ENCODE results near the gene DNAH14. TPM values are rescaled to one million over a fixed set of nuclear protein-coding genes. Genes with fewer than 3 reads are reported as not detected.

Gene DNAH14
- total RNA-seq, 3 donors from 2014 or later, result 6.1 to 38.6 (median 23.9) TPM

- H3K36me3 ChIP-seq, result no peaks in the 10 kb centered on the region
- intact Hi-C loops (cut with DNase I; ENCODE audit: low total_unique reads), result no loop called here
- H3K4me3 ChIP-seq, result no peak overlapping the region
- TF ChIP-seq POLR2A (IDR thresholded peaks at IDR 0.05) (no peak), CTCF (IDR thresholded peaks at IDR 0.05) (no peak), POLR2AphosphoS5 (IDR thresholded peaks at IDR 0.05) (no peak)
- H3K27me3 ChIP-seq, result no peaks in the 10 kb centered on the region
- H3K4me1 ChIP-seq, result no peaks in the 10 kb centered on the region
- DNase-seq (ENCODE audit: low spot score in 2 of 2), result no peak
- H3K9me3 ChIP-seq, result no peaks in the 10 kb centered on the region
- no peak overlapping the region for H3K27ac ChIP-seq
Measured at GRCh38 chr1:224898937-224899336, 30.5 kb upstream of the DNAH14 start.

GRCh38 chr1:224900062-224900630 is 29.3 kb upstream of the DNAH14 start:
- Histone ChIP-seq H3K9me3 (no peaks in the 10 kb centered on the region), H3K27me3 (no peaks in the 10 kb centered on the region), H3K4me1 (no peaks in the 10 kb centered on the region), H3K36me3 (no peaks in the 10 kb centered on the region), H3K27ac (no peak overlapping the region), H3K4me3 (no peak overlapping the region)
- intact Hi-C loops (cut with DNase I; ENCODE audit: low total_unique reads), result no loop called here
- no peak for TF ChIP-seq CTCF (IDR thresholded peaks at IDR 0.05)
- TF ChIP-seq POLR2AphosphoS5 (IDR thresholded peaks at IDR 0.05), result no peak
- no peak for TF ChIP-seq POLR2A (IDR thresholded peaks at IDR 0.05)
- DNase-seq (ENCODE audit: low spot score in 2 of 2), result no peak

GRCh38 chr1:224901087-224901810 is 28.2 kb upstream of the DNAH14 start:
- Histone ChIP-seq H3K36me3 (no peaks in the 10 kb centered on the region), H3K4me3 (no peak overlapping the region), H3K9me3 (no peaks in the 10 kb centered on the region), H3K27ac (no peak overlapping the region), H3K27me3 (no peaks in the 10 kb centered on the region), H3K4me1 (no peaks in the 10 kb centered on the region)
- intact Hi-C loops (cut with DNase I; ENCODE audit: low total_unique reads), result no loop called here
- no peak for DNase-seq (ENCODE audit: low spot score in 2 of 2)
- TF ChIP-seq POLR2AphosphoS5 (IDR thresholded peaks at IDR 0.05) (no peak), POLR2A (IDR thresholded peaks at IDR 0.05) (no peak), CTCF (IDR thresholded peaks at IDR 0.05) (no peak)

- H3K36me3 ChIP-seq, result no peaks in the 10 kb centered on the region
- no peaks in the 10 kb centered on the region for H3K9me3 ChIP-seq
- intact Hi-C loops (cut with DNase I; ENCODE audit: low total_unique reads), result no loop called here
- no peak for TF ChIP-seq CTCF (IDR thresholded peaks at IDR 0.05)
- no peak for TF ChIP-seq POLR2A (IDR thresholded peaks at IDR 0.05)
- no peak for TF ChIP-seq POLR2AphosphoS5 (IDR thresholded peaks at IDR 0.05)
- H3K27ac ChIP-seq, result no peak overlapping the region
- DNase-seq (ENCODE audit: low spot score in 2 of 2), result no peak
- no peaks in the 10 kb centered on the region for H3K4me1 ChIP-seq
- H3K4me3 ChIP-seq, result no peak overlapping the region
- H3K27me3 ChIP-seq, result no peaks in the 10 kb centered on the region
Measured at GRCh38 chr1:224903955-224904354, 25.5 kb upstream of the DNAH14 start.

- Histone ChIP-seq H3K27ac (no peak overlapping the region), H3K36me3 (no peaks in the 10 kb centered on the region)
Measured at GRCh38 chr1:224906340-224906739, 23.1 kb upstream of the DNAH14 start.

More at GRCh38 chr1:224906340-224906739, 23.1 kb upstream of the DNAH14 start:
- H3K4me3 ChIP-seq, result no peak overlapping the region
- H3K9me3 ChIP-seq, result peaks cover 7 to 14% of the 10 kb centered on the region in 2 donors
- TF ChIP-seq POLR2AphosphoS5 (IDR thresholded peaks at IDR 0.05) (no peak), CTCF (IDR thresholded peaks at IDR 0.05) (no peak), POLR2A (IDR thresholded peaks at IDR 0.05) (no peak)
- DNase-seq (ENCODE audit: low spot score in 2 of 2), result no peak
- no peaks in the 10 kb centered on the region for H3K4me1 ChIP-seq
- intact Hi-C loops (cut with DNase I; ENCODE audit: low total_unique reads), result loop anchor here (5.0 kb wide), 1 partner anchor 111 kb away; no protein-coding TSS in a partner anchor
- no peaks in the 10 kb centered on the region for H3K27me3 ChIP-seq

Measured in breast epithelium (tissue), 4 donors.